ENCODE data around the gene MRPS22.

- TF ChIP-seq, protein P1, sequence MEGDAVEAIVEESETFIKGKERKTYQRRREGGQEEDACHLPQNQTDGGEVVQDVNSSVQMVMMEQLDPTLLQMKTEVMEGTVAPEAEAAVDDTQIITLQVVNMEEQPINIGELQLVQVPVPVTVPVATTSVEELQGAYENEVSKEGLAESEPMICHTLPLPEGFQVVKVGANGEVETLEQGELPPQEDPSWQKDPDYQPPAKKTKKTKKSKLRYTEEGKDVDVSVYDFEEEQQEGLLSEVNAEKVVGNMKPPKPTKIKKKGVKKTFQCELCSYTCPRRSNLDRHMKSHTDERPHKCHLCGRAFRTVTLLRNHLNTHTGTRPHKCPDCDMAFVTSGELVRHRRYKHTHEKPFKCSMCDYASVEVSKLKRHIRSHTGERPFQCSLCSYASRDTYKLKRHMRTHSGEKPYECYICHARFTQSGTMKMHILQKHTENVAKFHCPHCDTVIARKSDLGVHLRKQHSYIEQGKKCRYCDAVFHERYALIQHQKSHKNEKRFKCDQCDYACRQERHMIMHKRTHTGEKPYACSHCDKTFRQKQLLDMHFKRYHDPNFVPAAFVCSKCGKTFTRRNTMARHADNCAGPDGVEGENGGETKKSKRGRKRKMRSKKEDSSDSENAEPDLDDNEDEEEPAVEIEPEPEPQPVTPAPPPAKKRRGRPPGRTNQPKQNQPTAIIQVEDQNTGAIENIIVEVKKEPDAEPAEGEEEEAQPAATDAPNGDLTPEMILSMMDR (IDR thresholded peaks at IDR 0.05) = no peak
- TF ChIP-seq POLR2A (IDR thresholded peaks at IDR 0.05) = no peak
These were observed 29.9 kb upstream of the MRPS22 start for GRCh38 chr3:139313921-139314320.
